ENCODE measurements around the gene TGFBR3. TPM values are rescaled to one million over a fixed set of nuclear protein-coding genes. Genes with fewer than 3 reads are reported as not detected.
A peak's percentile ranks its signal among the peaks of the same experiment; 100 is the strongest.

The TGFBR3 gene
- total RNA-seq, 2 donors from 2014 or later: 60.8 to 62.4 TPM

GRCh38 chr1:91689641-91690481 lies 196.1 kb downstream of the TGFBR3 start:
- H3K27ac ChIP-seq: peak overlapping the region; percentile 24 to 60
- no peak for DNase-seq (ENCODE audit: low spot score)

GRCh38 chr1:91687452-91687851 lies 198.5 kb downstream of the TGFBR3 start:
- no peaks in the 10 kb centered on the region for H3K36me3 ChIP-seq
- no peak overlapping the region for H3K27ac ChIP-seq
- H3K4me1 ChIP-seq (ENCODE audit: control insufficient read depth in 1 of 2, low read depth in 2 of 2): peaks cover 9 to 29% of the 10 kb centered on the region in 2 donors
- TF ChIP-seq CTCF (IDR thresholded peaks at IDR 0.05): no peak
- H3K27me3 ChIP-seq (replicated peaks; ENCODE audit: insufficient read depth): no peaks in the 10 kb centered on the region
- ATAC-seq (ENCODE audit: insufficient number of reproducible peaks, low FRiP score, low read depth) (no peak), DNase-seq (ENCODE audit: low spot score) (no peak)
- H3K4me3 ChIP-seq: no peak overlapping the region
- no peaks in the 10 kb centered on the region for H3K9me3 ChIP-seq

More at GRCh38 chr1:91689641-91690481, 196.1 kb downstream of the TGFBR3 start:
- H3K4me1 ChIP-seq (ENCODE audit: control insufficient read depth in 1 of 2, low read depth in 2 of 2): peaks cover 13 to 47% of the 10 kb centered on the region in 2 donors
- no peaks in the 10 kb centered on the region for H3K27me3 ChIP-seq (replicated peaks; ENCODE audit: insufficient read depth)
- ATAC-seq (ENCODE audit: insufficient number of reproducible peaks, low FRiP score, low read depth): no peak
- no peaks in the 10 kb centered on the region for H3K9me3 ChIP-seq
- no peak for TF ChIP-seq CTCF (IDR thresholded peaks at IDR 0.05)
- H3K4me3 ChIP-seq: peak overlapping the region; percentile 23
- H3K36me3 ChIP-seq: no peaks in the 10 kb centered on the region

- no peak overlapping the region for H3K27ac ChIP-seq
Observed at GRCh38 chr1:91685994-91686393, 200.0 kb downstream of the TGFBR3 start.

GRCh38 chr1:91684481-91685196 lies 201.3 kb downstream of the TGFBR3 start:
- H3K4me1 ChIP-seq (ENCODE audit: control insufficient read depth in 1 of 2, low read depth in 2 of 2): peaks cover 9 to 22% of the 10 kb centered on the region in 2 donors
- no peak overlapping the region for H3K4me3 ChIP-seq
- no peaks in the 10 kb centered on the region for H3K36me3 ChIP-seq
- ATAC-seq (ENCODE audit: insufficient number of reproducible peaks, low FRiP score, low read depth): no peak
- no peaks in the 10 kb centered on the region for H3K9me3 ChIP-seq
- no peak overlapping the region for H3K27ac ChIP-seq
- TF ChIP-seq CTCF (IDR thresholded peaks at IDR 0.05): no peak
- no peaks in the 10 kb centered on the region for H3K27me3 ChIP-seq (replicated peaks; ENCODE audit: insufficient read depth)
- no peak for DNase-seq (ENCODE audit: low spot score)

More at GRCh38 chr1:91685994-91686393, 200.0 kb downstream of the TGFBR3 start:
- TF ChIP-seq CTCF (IDR thresholded peaks at IDR 0.05): no peak
- no peaks in the 10 kb centered on the region for H3K9me3 ChIP-seq
- ATAC-seq (ENCODE audit: insufficient number of reproducible peaks, low FRiP score, low read depth): no peak
- H3K4me3 ChIP-seq: no peak overlapping the region
- DNase-seq (ENCODE audit: low spot score): no peak
- H3K36me3 ChIP-seq: no peaks in the 10 kb centered on the region
- H3K4me1 ChIP-seq (ENCODE audit: control insufficient read depth in 1 of 2, low read depth in 2 of 2): peaks cover 9 to 29% of the 10 kb centered on the region in 2 donors
- H3K27me3 ChIP-seq (replicated peaks; ENCODE audit: insufficient read depth): no peaks in the 10 kb centered on the region

GRCh38 chr1:91683598-91683951 lies 202.4 kb downstream of the TGFBR3 start:
- no peak overlapping the region for H3K27ac ChIP-seq
- H3K4me1 ChIP-seq (ENCODE audit: control insufficient read depth in 1 of 2, low read depth in 2 of 2): peaks cover 4 to 13% of the 10 kb centered on the region in 2 donors
- H3K27me3 ChIP-seq (replicated peaks; ENCODE audit: insufficient read depth): no peaks in the 10 kb centered on the region
- H3K36me3 ChIP-seq: no peaks in the 10 kb centered on the region
- no peak for ATAC-seq (ENCODE audit: insufficient number of reproducible peaks, low FRiP score, low read depth)
- no peaks in the 10 kb centered on the region for H3K9me3 ChIP-seq
- DNase-seq (ENCODE audit: low spot score): no peak
- H3K4me3 ChIP-seq: no peak overlapping the region
- TF ChIP-seq CTCF (IDR thresholded peaks at IDR 0.05): no peak
